Trophoblast cell (in vitro differentiated cells and primary cell): ENCODE data around the gene SPOCK1.

Experiments used
- DNase-seq, 2 donors: peaks; one replicate each; pipeline ENCODE4 v3.0.0-alpha.2; 2016
- H2AFZ ChIP-seq: 2 replicates; pipeline ENCODE4 v1.6.1; 2013; ENCODE audit warnings: low read length, moderate library complexity, mild to moderate bottlenecking; ENCODE audit not compliant: insufficient read depth, poor library complexity
- H2AK5ac ChIP-seq: 2 replicates; pipeline ENCODE4 v1.6.1; 2013; ENCODE audit warnings: mild to moderate bottlenecking, low read length
- H2BK120ac ChIP-seq: 2 replicates; pipeline ENCODE4 v1.6.1; 2013; ENCODE audit warnings: low read length, mild to moderate bottlenecking, moderate library complexity; ENCODE audit not compliant: insufficient read depth, poor library complexity
- H2BK12ac ChIP-seq: 2 replicates; pipeline ENCODE4 v1.6.1; 2013; ENCODE audit warnings: mild to moderate bottlenecking, low read length, moderate library complexity
- H2BK5ac ChIP-seq: 2 replicates; pipeline ENCODE4 v1.6.1; 2013; ENCODE audit warnings: low read length, low read depth, moderate library complexity, mild to moderate bottlenecking; ENCODE audit not compliant: poor library complexity
- H3K14ac ChIP-seq: 2 replicates; pipeline ENCODE4 v1.6.1; 2013; ENCODE audit warnings: mild to moderate bottlenecking, low read length
- H3K18ac ChIP-seq: 2 replicates; pipeline ENCODE4 v1.6.1; 2013; ENCODE audit warnings: mild to moderate bottlenecking, low read length
- H3K23ac ChIP-seq: 2 replicates; pipeline ENCODE4 v1.6.1; 2013; ENCODE audit warnings: low read length
- H3K27ac ChIP-seq: 2 replicates; pipeline ENCODE4 v1.5.1; 2013; ENCODE audit warnings: low read depth, mild to moderate bottlenecking, inconsistent platforms, low read length, moderate library complexity
- H3K27me3 ChIP-seq: 2 replicates; pipeline ENCODE4 v1.6.1; 2013; ENCODE audit warnings: inconsistent platforms, mild to moderate bottlenecking, low read length, moderate library complexity; ENCODE audit not compliant: insufficient read depth
- H3K36me3 ChIP-seq, 2 experiments: 1 replicate in 1 of 2; 2 replicates in 1 of 2; pipeline ENCODE4 v1.6.1; 2013; ENCODE audit warnings: low read length in 2 of 2, mild to moderate bottlenecking in 2 of 2, moderate library complexity in 1 of 2; ENCODE audit not compliant: insufficient read depth in 2 of 2, control insufficient read depth in 1 of 2
- H3K4ac ChIP-seq: 2 replicates; pipeline ENCODE4 v1.6.1; 2013; ENCODE audit warnings: low read depth, mild to moderate bottlenecking, low read length, moderate library complexity
- H3K4me1 ChIP-seq, 2 experiments: 1 replicate in 1 of 2; 2 replicates in 1 of 2; pipeline ENCODE4 v1.6.1; 2013; ENCODE audit warnings: low read length in 2 of 2, mild to moderate bottlenecking in 2 of 2, moderate library complexity in 1 of 2; ENCODE audit not compliant: insufficient read depth in 2 of 2, control insufficient read depth in 1 of 2
- H3K4me2 ChIP-seq: 2 replicates; pipeline ENCODE4 v1.6.1; 2013; ENCODE audit warnings: inconsistent platforms, mild to moderate bottlenecking, low read length, moderate library complexity
- H3K4me3 ChIP-seq: 2 replicates; pipeline ENCODE4 v1.5.1; 2013; ENCODE audit warnings: mild to moderate bottlenecking, low read depth, low read length, inconsistent platforms
- H3K79me1 ChIP-seq: one replicate; pipeline ENCODE4 v1.6.1; 2013; ENCODE audit warnings: low read length
- H3K79me2 ChIP-seq: 2 replicates; pipeline ENCODE4 v1.6.1; 2013; ENCODE audit warnings: low read length, mild to moderate bottlenecking; ENCODE audit not compliant: control insufficient read depth, insufficient read depth, poor library complexity
- H3K9ac ChIP-seq: 2 replicates; pipeline ENCODE4 v1.6.1; 2013; ENCODE audit warnings: mild to moderate bottlenecking, low read length
- H3K9me3 ChIP-seq: 2 replicates; pipeline ENCODE4 v1.6.1; 2013; ENCODE audit warnings: low read depth, mild to moderate bottlenecking, control low read depth, inconsistent platforms, low read length; ENCODE audit not compliant: insufficient read depth
- H4K12ac ChIP-seq: 2 replicates; pipeline ENCODE4 v1.6.1; 2013; ENCODE audit warnings: low read depth, mild to moderate bottlenecking, low read length, moderate library complexity
- H4K8ac ChIP-seq: 2 replicates; pipeline ENCODE4 v1.6.1; 2013; ENCODE audit warnings: low read depth, mild to moderate bottlenecking, low read length, moderate library complexity
- H4K91ac ChIP-seq: one replicate; pipeline ENCODE4 v1.6.1; 2013; ENCODE audit warnings: low read depth, mild to moderate bottlenecking, low read length, moderate library complexity
- WGBS: extraction: QIAGEN DNeasy Blood & Tissue Kit; methylation state at CpG from one replicate; pipeline ENCODE4 v1.1.7; 2013; ENCODE audit warnings: missing lambda C conversion rate; ENCODE audit not compliant: insufficient read length, insufficient coverage; ENCODE audit errors: extremely low coverage; 5-methylcytosine and 5-hydroxymethylcytosine counted together

Gene SPOCK1

GRCh38 chr5:137315109-137315508 is 184.0 kb downstream of the SPOCK1 start:
- Histone ChIP-seq H2AFZ (no peak overlapping the region), H3K36me3 (no peaks in the 10 kb centered on the region), H2BK5ac (no peak overlapping the region), H2BK12ac (no peak overlapping the region), H3K79me1 (no peaks in the 10 kb centered on the region), H3K9ac (no peak overlapping the region), H3K27me3 (no peaks in the 10 kb centered on the region), H2AK5ac (no peak overlapping the region), H4K12ac (no peak overlapping the region), H3K4me3 (no peak overlapping the region), H3K79me2 (no peaks in the 10 kb centered on the region), H4K91ac (no peak overlapping the region), H3K4ac (no peak overlapping the region), H3K4me2 (no peak overlapping the region), H3K18ac (no peak overlapping the region), H3K23ac (no peak overlapping the region), H2BK120ac (no peak overlapping the region), H3K9me3 (no peaks in the 10 kb centered on the region), H3K27ac (no peak overlapping the region), H3K14ac (no peak overlapping the region), H3K4me1 (no peaks in the 10 kb centered on the region), H4K8ac (no peak overlapping the region)
- WGBS, result no CpG with 5 or more reads among the region's 2 CpGs
- DNase-seq, result no peak

- no peak overlapping the region for H4K91ac ChIP-seq
- no peak overlapping the region for H4K8ac ChIP-seq
These were observed 185.5 kb downstream of the SPOCK1 start for GRCh38 chr5:137313526-137314175.

GRCh38 chr5:137312011-137312410 is 187.1 kb downstream of the SPOCK1 start:
- Histone ChIP-seq H3K18ac (no peak overlapping the region), H3K27ac (no peak overlapping the region), H3K79me2 (no peaks in the 10 kb centered on the region), H3K36me3 (no peaks in the 10 kb centered on the region), H3K27me3 (no peaks in the 10 kb centered on the region), H3K9me3 (no peaks in the 10 kb centered on the region), H3K79me1 (no peaks in the 10 kb centered on the region), H3K4me3 (no peak overlapping the region), H3K4me1 (peaks cover 2% of the 10 kb centered on the region in 2 experiments), H3K14ac (no peak overlapping the region), H3K9ac (no peak overlapping the region), H4K8ac (no peak overlapping the region), H3K23ac (no peak overlapping the region), H3K4ac (no peak overlapping the region), H2BK5ac (no peak overlapping the region), H2AK5ac (no peak overlapping the region), H4K12ac (no peak overlapping the region), H2AFZ (no peak overlapping the region), H2BK12ac (no peak overlapping the region), H3K4me2 (no peak overlapping the region), H4K91ac (no peak overlapping the region), H2BK120ac (no peak overlapping the region)
- no peak for DNase-seq
- no CpG with 5 or more reads among the region's 2 CpGs for WGBS

More at GRCh38 chr5:137313526-137314175, 185.5 kb downstream of the SPOCK1 start:
- no peak for DNase-seq
- Histone ChIP-seq H2BK12ac (no peak overlapping the region), H2AK5ac (no peak overlapping the region), H3K4me1 (no peaks in the 10 kb centered on the region), H3K36me3 (no peaks in the 10 kb centered on the region), H3K4me2 (no peak overlapping the region), H2BK5ac (no peak overlapping the region), H3K27ac (no peak overlapping the region), H3K23ac (no peak overlapping the region), H3K79me2 (no peaks in the 10 kb centered on the region), H3K18ac (no peak overlapping the region), H3K27me3 (no peaks in the 10 kb centered on the region), H3K9me3 (no peaks in the 10 kb centered on the region), H3K9ac (no peak overlapping the region), H3K4ac (no peak overlapping the region), H2BK120ac (no peak overlapping the region), H3K79me1 (no peaks in the 10 kb centered on the region), H3K4me3 (no peak overlapping the region), H4K12ac (no peak overlapping the region), H2AFZ (no peak overlapping the region), H3K14ac (no peak overlapping the region)
- no CpG with 5 or more reads among the region's 2 CpGs for WGBS

GRCh38 chr5:137310051-137310730 is 188.9 kb downstream of the SPOCK1 start:
- no peak overlapping the region for H3K4me3 ChIP-seq
- no peaks in the 10 kb centered on the region for H3K27me3 ChIP-seq
- peaks cover 2% of the 10 kb centered on the region in 2 experiments for H3K4me1 ChIP-seq
- no peak overlapping the region for H2AK5ac ChIP-seq
- H3K79me2 ChIP-seq, result no peaks in the 10 kb centered on the region
- DNase-seq, result peak; percentile 68 to 92
- no peak overlapping the region for H2BK5ac ChIP-seq
- no peak overlapping the region for H2BK12ac ChIP-seq
- no CpG with 5 or more reads among the region's 5 CpGs for WGBS
- H4K12ac ChIP-seq, result no peak overlapping the region
- no peak overlapping the region for H3K18ac ChIP-seq
- H3K23ac ChIP-seq, result no peak overlapping the region
- no peak overlapping the region for H3K4ac ChIP-seq
- no peak overlapping the region for H3K27ac ChIP-seq
- H3K14ac ChIP-seq, result no peak overlapping the region
- no peak overlapping the region for H4K8ac ChIP-seq
- H4K91ac ChIP-seq, result no peak overlapping the region
- no peaks in the 10 kb centered on the region for H3K36me3 ChIP-seq
- H2BK120ac ChIP-seq, result no peak overlapping the region
- H3K4me2 ChIP-seq, result no peak overlapping the region
- H3K9me3 ChIP-seq, result no peaks in the 10 kb centered on the region
- no peak overlapping the region for H3K9ac ChIP-seq
- no peaks in the 10 kb centered on the region for H3K79me1 ChIP-seq
- H2AFZ ChIP-seq, result no peak overlapping the region
